ENCODE results near the gene C1QTNF8. TPM values are rescaled to one million over a fixed set of nuclear protein-coding genes. Genes with fewer than 3 reads are reported as not detected.

Gene C1QTNF8
- total RNA-seq, 1 experiment from 2014 or later = 0.39 TPM

GRCh38 chr16:1047801-1048200 lies 48.2 kb downstream of the C1QTNF8 start:
- ChIA-PET POLR2A (interaction anchor here (0.7 kb wide), 1 partner anchor 13 kb away, joined by 3 read pairs; no protein-coding TSS in a partner anchor), CTCF (interaction anchor here (0.7 kb wide), 1 partner anchor 227 kb away, joined by 6 read pairs; no protein-coding TSS in a partner anchor)
- ATAC-seq = no peak
- Histone ChIP-seq H3K4me3 (ENCODE audit: low read depth in 2 of 2, low read length in 2 of 2) (no peak overlapping the region), H3K27ac (ENCODE audit: low read length) (0 out of 2 replicates have a peak overlapping the region, but pooled peaks have one; percentile 39), H3K9me3 (ENCODE audit: control insufficient read depth, insufficient read depth, low read depth, low read length) (no peaks in the 10 kb centered on the region), H3K27me3 (ENCODE audit: control insufficient read depth, insufficient read depth, low read length) (no peaks in the 10 kb centered on the region), H3K4me1 (ENCODE audit: control insufficient read depth, insufficient read depth, low read length) (peaks cover 15% of the 10 kb centered on the region; the same call in 1 of the 2 replicates), H3K36me3 (ENCODE audit: control insufficient read depth, insufficient read depth, low read length) (no peaks in the 10 kb centered on the region)
- intact Hi-C loops (cut with micrococcal nuclease; ENCODE audit: unreplicated experiment) = no loop called here
- TF ChIP-seq TCF7L2 (IDR thresholded peaks at IDR 0.05; ENCODE audit: low read depth, low read length) (no peak), POLR2AphosphoS5 (IDR thresholded peaks at IDR 0.05; ENCODE audit: low read depth, low read length) (no peak), CTCF (IDR thresholded peaks at IDR 0.05) (no peak), SIN3A (IDR thresholded peaks at IDR 0.05; ENCODE audit: borderline replicate concordance, insufficient read depth, low read depth, low read length) (no peak), REST (IDR thresholded peaks at IDR 0.05; ENCODE audit: insufficient read depth in 1 of 2, low read depth in 2 of 2, low read length in 1 of 2) (no peak)
- DNase-seq (ENCODE audit: low read depth, low spot score) = no peak
- BruUV-seq (replicated peaks) = no TSS peak
- in situ Hi-C loops (cut with HindIII; ENCODE audit: low pct_unique_long_range_greater_than_20kb, low sequenced_read_pairs) = no loop called here

GRCh38 chr16:1047123-1047522 lies 48.9 kb downstream of the C1QTNF8 start:
- DNase-seq (ENCODE audit: low read depth, low spot score) (no peak), ATAC-seq (no peak)
- H3K4me3 ChIP-seq (ENCODE audit: low read depth in 2 of 2, low read length in 2 of 2) = no peak overlapping the region
- POLR2A ChIA-PET = interaction anchor here (0.6 to 0.7 kb wide), 2 partner anchors 13 to 240 kb away, joined by 3 read pairs; no protein-coding TSS in a partner anchor
- no peaks in the 10 kb centered on the region for H3K27me3 ChIP-seq (ENCODE audit: control insufficient read depth, insufficient read depth, low read length)
- no TSS peak for BruUV-seq (replicated peaks)
- peaks cover 15% of the 10 kb centered on the region; the same call in 1 of the 2 replicates for H3K4me1 ChIP-seq (ENCODE audit: control insufficient read depth, insufficient read depth, low read length)
- in situ Hi-C loops (cut with HindIII; ENCODE audit: low pct_unique_long_range_greater_than_20kb, low sequenced_read_pairs) (no loop called here), intact Hi-C loops (cut with micrococcal nuclease; ENCODE audit: unreplicated experiment) (no loop called here)
- no peaks in the 10 kb centered on the region for H3K9me3 ChIP-seq (ENCODE audit: control insufficient read depth, insufficient read depth, low read depth, low read length)
- CTCF ChIA-PET = no interaction called here
- H3K36me3 ChIP-seq (ENCODE audit: control insufficient read depth, insufficient read depth, low read length) = no peaks in the 10 kb centered on the region
- TF ChIP-seq POLR2AphosphoS5 (IDR thresholded peaks at IDR 0.05; ENCODE audit: low read depth, low read length) = no peak
- no peak for TF ChIP-seq CTCF (IDR thresholded peaks at IDR 0.05)
- TF ChIP-seq REST (IDR thresholded peaks at IDR 0.05; ENCODE audit: insufficient read depth in 1 of 2, low read depth in 2 of 2, low read length in 1 of 2) = no peak
- no peak for TF ChIP-seq TCF7L2 (IDR thresholded peaks at IDR 0.05; ENCODE audit: low read depth, low read length)
- TF ChIP-seq SIN3A (IDR thresholded peaks at IDR 0.05; ENCODE audit: borderline replicate concordance, insufficient read depth, low read depth, low read length) = no peak
- no peak overlapping the region for H3K27ac ChIP-seq (ENCODE audit: low read length)
